ENCODE data around the gene HES3.

GRCh38 chr1:6205849-6206519 lies 38.0 kb upstream of the HES3 start, which contains the start of gene RNF207:
- TF ChIP-seq, protein P1, sequence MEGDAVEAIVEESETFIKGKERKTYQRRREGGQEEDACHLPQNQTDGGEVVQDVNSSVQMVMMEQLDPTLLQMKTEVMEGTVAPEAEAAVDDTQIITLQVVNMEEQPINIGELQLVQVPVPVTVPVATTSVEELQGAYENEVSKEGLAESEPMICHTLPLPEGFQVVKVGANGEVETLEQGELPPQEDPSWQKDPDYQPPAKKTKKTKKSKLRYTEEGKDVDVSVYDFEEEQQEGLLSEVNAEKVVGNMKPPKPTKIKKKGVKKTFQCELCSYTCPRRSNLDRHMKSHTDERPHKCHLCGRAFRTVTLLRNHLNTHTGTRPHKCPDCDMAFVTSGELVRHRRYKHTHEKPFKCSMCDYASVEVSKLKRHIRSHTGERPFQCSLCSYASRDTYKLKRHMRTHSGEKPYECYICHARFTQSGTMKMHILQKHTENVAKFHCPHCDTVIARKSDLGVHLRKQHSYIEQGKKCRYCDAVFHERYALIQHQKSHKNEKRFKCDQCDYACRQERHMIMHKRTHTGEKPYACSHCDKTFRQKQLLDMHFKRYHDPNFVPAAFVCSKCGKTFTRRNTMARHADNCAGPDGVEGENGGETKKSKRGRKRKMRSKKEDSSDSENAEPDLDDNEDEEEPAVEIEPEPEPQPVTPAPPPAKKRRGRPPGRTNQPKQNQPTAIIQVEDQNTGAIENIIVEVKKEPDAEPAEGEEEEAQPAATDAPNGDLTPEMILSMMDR (conservative IDR thresholded peaks at IDR 0.05; ENCODE audit: low read depth, low read length) = no peak
- no peak for TF ChIP-seq EZH2 (IDR thresholded peaks at IDR 0.05; ENCODE audit: borderline replicate concordance, low read depth, low read length, poor library complexity, severe bottlenecking)
